BJ (cell line): ENCODE results near the gene PDE5A. TPM values are rescaled to one million over a fixed set of nuclear protein-coding genes. Genes with fewer than 3 reads are reported as not detected.
"Not testable (repeated sequence)": the region's sequence is repeated elsewhere in the genome, so short reads cannot be mapped to it uniquely, and the experiment has no call there.

Experiments used
- CTCF ChIA-PET: fragments of 350-600 bp; formaldehyde crosslinking; extraction: SDS; loops from one replicate; lab custom pipeline; 2021; ENCODE audit warnings: antibody characterized with exemption, inconsistent platforms; lab: Yijun Ruan, JAX
- POLR2A ChIA-PET: fragments of 300-600 bp; sonication (Branson Sonifier 250); formaldehyde crosslinking; extraction: SDS; loops from one replicate; lab custom pipeline; 2021; ENCODE audit warnings: antibody characterized with exemption; lab: Charles Lee
- DNase-seq: peaks from one replicate; pipeline ENCODE4 v3.0.0-alpha.2; 2011; ENCODE audit warnings: low read depth
- H3K27me3 ChIP-seq: 2 replicates; pipeline ENCODE4 v1.6.0; 2011; ENCODE audit warnings: low read length; ENCODE audit not compliant: control insufficient read depth, insufficient read depth
- H3K36me3 ChIP-seq: 2 replicates; pipeline ENCODE4 v1.5.1; 2011; ENCODE audit warnings: low read length; ENCODE audit not compliant: control insufficient read depth, insufficient read depth
- H3K4me3 ChIP-seq: 2 replicates; pipeline ENCODE4 v1.5.1; 2011; ENCODE audit warnings: low read depth, mild to moderate bottlenecking, control low read depth, low read length
- CTCF ChIP-seq: IDR thresholded peaks from 2 replicates; pipeline ENCODE4 v1.5.1; 2011; ENCODE audit warnings: low read depth, mild to moderate bottlenecking, control low read depth, inconsistent platforms, low read length, moderate library complexity; ENCODE audit not compliant: insufficient read depth
- polyA plus RNA-seq: library from polyadenylated mRNA; depleted of rRNA; stranded (reverse); fragments of >200 nt; gene quantifications from 2 replicates; pipeline ENCODE4 v1.2.3, GENCODE V29; 2011

The PDE5A gene
- polyA plus RNA-seq, 1 experiment = 69.0 TPM

GRCh38 chr4:119471259-119471658 is 157.3 kb downstream of the PDE5A start:
- Histone ChIP-seq H3K36me3 (no peaks in the 10 kb centered on the region), H3K27me3 (no peaks in the 10 kb centered on the region), H3K4me3 (no peak overlapping the region)
- ChIA-PET POLR2A (no interaction called here), CTCF (no interaction called here)
- TF ChIP-seq CTCF = no peak
- DNase-seq = no peak

- H3K27me3 ChIP-seq, H3K4me3 ChIP-seq, DNase-seq, H3K36me3 ChIP-seq, CTCF ChIA-PET, POLR2A ChIA-PET: not testable (repeated sequence)
These were observed 157.9 kb downstream of the PDE5A start for GRCh38 chr4:119470737-119471063.

- DNase-seq, CTCF ChIA-PET, H3K27me3 ChIP-seq, H3K36me3 ChIP-seq, H3K4me3 ChIP-seq: not testable (repeated sequence)
- POLR2A ChIA-PET = interaction anchor here (0.6 kb wide), 1 partner anchor 173 kb away, joined by 3 read pairs; no protein-coding TSS in a partner anchor
These were observed 158.4 kb downstream of the PDE5A start for GRCh38 chr4:119470021-119470736.

GRCh38 chr4:119469039-119469438 is 159.6 kb downstream of the PDE5A start:
- H3K4me3 ChIP-seq, DNase-seq, CTCF ChIA-PET, POLR2A ChIA-PET, H3K36me3 ChIP-seq, H3K27me3 ChIP-seq: not testable (repeated sequence)

GRCh38 chr4:119462733-119463132 is 165.9 kb downstream of the PDE5A start:
- DNase-seq, H3K36me3 ChIP-seq, H3K4me3 ChIP-seq, H3K27me3 ChIP-seq, CTCF ChIA-PET, POLR2A ChIA-PET: not testable (repeated sequence)

GRCh38 chr4:119455734-119456133 is 172.9 kb downstream of the PDE5A start:
- DNase-seq, H3K27me3 ChIP-seq, H3K36me3 ChIP-seq, POLR2A ChIA-PET: not testable (repeated sequence)
- H3K4me3 ChIP-seq = peak overlapping the region; percentile 31
- CTCF ChIA-PET = interaction anchor here (0.6 kb wide), 1 partner anchor 371 kb away, joined by 3 read pairs; no protein-coding TSS in a partner anchor

- POLR2A ChIA-PET, H3K36me3 ChIP-seq, H3K27me3 ChIP-seq: not testable (repeated sequence)
- peak overlapping the region; percentile 76 for H3K4me3 ChIP-seq
- DNase-seq = peak; percentile 81
- TF ChIP-seq CTCF = peak; percentile 29; the same call in 1 of the 2 replicates
- CTCF ChIA-PET = interaction anchor here (0.6 kb wide), 1 partner anchor 372 kb away, joined by 3 read pairs; no protein-coding TSS in a partner anchor
These were observed 173.9 kb downstream of the PDE5A start for GRCh38 chr4:119454491-119455270.

- H3K4me3 ChIP-seq = peak overlapping the region; percentile 76
- H3K36me3 ChIP-seq, POLR2A ChIA-PET, H3K27me3 ChIP-seq, DNase-seq, CTCF ChIA-PET: not testable (repeated sequence)
These were observed 174.5 kb downstream of the PDE5A start for GRCh38 chr4:119454151-119454490.

- DNase-seq, POLR2A ChIA-PET, CTCF ChIA-PET, H3K4me3 ChIP-seq, H3K36me3 ChIP-seq, H3K27me3 ChIP-seq: not testable (repeated sequence)
These were observed 175.3 kb downstream of the PDE5A start for GRCh38 chr4:119453286-119453685.

- H3K36me3 ChIP-seq, POLR2A ChIA-PET, H3K27me3 ChIP-seq, H3K4me3 ChIP-seq, CTCF ChIA-PET, DNase-seq: not testable (repeated sequence)
These were observed 178.8 kb downstream of the PDE5A start for GRCh38 chr4:119449851-119450250.
